ENCODE measurements around the gene CLIC6. TPM values are rescaled to one million over a fixed set of nuclear protein-coding genes. Genes with fewer than 3 reads are reported as not detected.

The CLIC6 gene
- polyA plus RNA-seq, 1 donor (not counting 4 experiments of a cell fraction or from before 2014, with no cell fraction given): not detected

GRCh38 chr21:34722684-34723300, 54.0 kb downstream of the CLIC6 start:
- TF ChIP-seq EZH2 (IDR thresholded peaks at IDR 0.05; ENCODE audit: low read length): no peak
- TF ChIP-seq, protein P1, sequence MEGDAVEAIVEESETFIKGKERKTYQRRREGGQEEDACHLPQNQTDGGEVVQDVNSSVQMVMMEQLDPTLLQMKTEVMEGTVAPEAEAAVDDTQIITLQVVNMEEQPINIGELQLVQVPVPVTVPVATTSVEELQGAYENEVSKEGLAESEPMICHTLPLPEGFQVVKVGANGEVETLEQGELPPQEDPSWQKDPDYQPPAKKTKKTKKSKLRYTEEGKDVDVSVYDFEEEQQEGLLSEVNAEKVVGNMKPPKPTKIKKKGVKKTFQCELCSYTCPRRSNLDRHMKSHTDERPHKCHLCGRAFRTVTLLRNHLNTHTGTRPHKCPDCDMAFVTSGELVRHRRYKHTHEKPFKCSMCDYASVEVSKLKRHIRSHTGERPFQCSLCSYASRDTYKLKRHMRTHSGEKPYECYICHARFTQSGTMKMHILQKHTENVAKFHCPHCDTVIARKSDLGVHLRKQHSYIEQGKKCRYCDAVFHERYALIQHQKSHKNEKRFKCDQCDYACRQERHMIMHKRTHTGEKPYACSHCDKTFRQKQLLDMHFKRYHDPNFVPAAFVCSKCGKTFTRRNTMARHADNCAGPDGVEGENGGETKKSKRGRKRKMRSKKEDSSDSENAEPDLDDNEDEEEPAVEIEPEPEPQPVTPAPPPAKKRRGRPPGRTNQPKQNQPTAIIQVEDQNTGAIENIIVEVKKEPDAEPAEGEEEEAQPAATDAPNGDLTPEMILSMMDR (optimal IDR thresholded peaks at IDR 0.05 in 1 of 3, IDR thresholded peaks at IDR 0.05 in 1 of 3, conservative IDR thresholded peaks at IDR 0.05 in 1 of 3; ENCODE audit: extremely low read depth in 1 of 3, insufficient read depth in 2 of 3, low read length in 3 of 3): peak; percentile 62 to 76 (median 72)
- H4K20me1 ChIP-seq (ENCODE audit: control insufficient read depth, extremely low read depth, insufficient read depth, low read length): no peaks in the 10 kb centered on the region
- H3K36me3 ChIP-seq (ENCODE audit: control insufficient read depth in 2 of 2, extremely low read depth in 1 of 2, insufficient read depth in 2 of 2, low read length in 2 of 2): no peaks in the 10 kb centered on the region
- DNase-seq (ENCODE audit: low read depth, low spot score) (no peak), FAIRE-seq (no peak)
- H3K4me3 ChIP-seq (ENCODE audit: control insufficient read depth in 2 of 3, extremely low read depth in 1 of 3, insufficient read depth in 2 of 3, low read depth in 1 of 3, low read length in 3 of 3): no peak overlapping the region
- H3K9me1 ChIP-seq (ENCODE audit: control insufficient read depth, extremely low read depth, insufficient read depth, low read length): no peaks in the 10 kb centered on the region
- no peak overlapping the region for H3K9ac ChIP-seq (ENCODE audit: control insufficient read depth, extremely low read depth, insufficient read depth, low read length)
- H3K79me2 ChIP-seq (ENCODE audit: control insufficient read depth, insufficient read depth, low read length): no peaks in the 10 kb centered on the region
- no peak overlapping the region for H2AFZ ChIP-seq (ENCODE audit: control insufficient read depth, low read length)
- no peaks in the 10 kb centered on the region for H3K9me3 ChIP-seq (ENCODE audit: control insufficient read depth, low read depth, low read length)
- peaks cover 5% of the 10 kb centered on the region for H3K4me1 ChIP-seq (ENCODE audit: control insufficient read depth, extremely low read depth, insufficient read depth, low read length)
- H3K4me2 ChIP-seq (ENCODE audit: control insufficient read depth, extremely low read depth, insufficient read depth, low read depth, low read length): no peak overlapping the region
- dilution Hi-C loops (cut with MboI; ENCODE audit: extremely low pct_ligation_motif_present, low sequenced_read_pairs): no loop called here
- H3K27ac ChIP-seq (ENCODE audit: control insufficient read depth, insufficient read depth, low read length): no peak overlapping the region
- no peaks in the 10 kb centered on the region for H3K27me3 ChIP-seq (ENCODE audit: control insufficient read depth, extremely low read depth, insufficient read depth, low read length)

DNA sequence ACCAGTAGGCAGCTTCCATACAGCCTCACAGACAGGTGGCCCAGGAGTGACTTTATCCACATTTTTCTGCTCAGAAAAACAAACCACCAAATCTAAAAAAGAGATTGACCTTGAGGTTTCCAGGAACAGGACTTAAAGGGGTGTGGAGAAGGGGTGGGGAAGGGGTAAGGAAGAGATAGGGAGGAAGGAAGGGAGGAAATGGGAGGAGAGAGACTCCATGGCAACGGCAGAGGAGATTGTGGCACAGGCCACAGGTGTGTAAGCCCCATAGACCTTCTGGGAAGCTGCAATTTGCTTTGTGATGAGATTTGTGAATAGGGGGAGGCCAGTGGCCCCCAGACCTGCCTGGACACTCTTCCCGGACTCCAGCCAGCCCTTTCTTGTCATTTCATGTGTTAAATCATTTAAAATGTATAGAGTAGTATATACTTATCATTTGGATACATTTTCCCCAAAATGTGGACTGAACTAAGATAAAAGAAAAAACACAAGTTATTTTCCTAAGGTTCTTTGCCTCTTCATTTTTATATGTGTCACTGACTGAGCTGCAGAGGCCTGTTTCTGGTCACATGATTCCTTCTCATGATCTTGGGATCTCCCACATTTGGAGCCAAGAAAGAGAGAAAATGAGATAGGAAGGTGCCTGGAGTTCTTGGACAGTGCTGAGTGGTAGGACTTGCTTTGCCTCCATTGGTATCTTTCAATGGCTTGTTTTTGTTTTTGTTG, 55.5 kb downstream of the CLIC6 start:
- H2AFZ ChIP-seq (ENCODE audit: control insufficient read depth, low read length): no peak overlapping the region
- no peaks in the 10 kb centered on the region for H3K9me1 ChIP-seq (ENCODE audit: control insufficient read depth, extremely low read depth, insufficient read depth, low read length)
- peaks cover 5% of the 10 kb centered on the region for H3K4me1 ChIP-seq (ENCODE audit: control insufficient read depth, extremely low read depth, insufficient read depth, low read length)
- H3K27ac ChIP-seq (ENCODE audit: control insufficient read depth, insufficient read depth, low read length): no peak overlapping the region
- no peak for FAIRE-seq
- DNase-seq (ENCODE audit: low read depth, low spot score): no peak
- no peaks in the 10 kb centered on the region for H3K36me3 ChIP-seq (ENCODE audit: control insufficient read depth in 2 of 2, extremely low read depth in 1 of 2, insufficient read depth in 2 of 2, low read length in 2 of 2)
- H3K4me2 ChIP-seq (ENCODE audit: control insufficient read depth, extremely low read depth, insufficient read depth, low read depth, low read length): no peak overlapping the region
- H3K9me3 ChIP-seq (ENCODE audit: control insufficient read depth, low read depth, low read length): no peaks in the 10 kb centered on the region
- H3K27me3 ChIP-seq (ENCODE audit: control insufficient read depth, extremely low read depth, insufficient read depth, low read length): no peaks in the 10 kb centered on the region
- no peak overlapping the region for H3K4me3 ChIP-seq (ENCODE audit: control insufficient read depth in 2 of 3, extremely low read depth in 1 of 3, insufficient read depth in 2 of 3, low read depth in 1 of 3, low read length in 3 of 3)
- TF ChIP-seq, protein P1 (optimal IDR thresholded peaks at IDR 0.05 in 1 of 3, IDR thresholded peaks at IDR 0.05 in 1 of 3, conservative IDR thresholded peaks at IDR 0.05 in 1 of 3; ENCODE audit: extremely low read depth in 1 of 3, insufficient read depth in 2 of 3, low read length in 3 of 3): no peak
- TF ChIP-seq EZH2 (IDR thresholded peaks at IDR 0.05; ENCODE audit: low read length): no peak
- H3K9ac ChIP-seq (ENCODE audit: control insufficient read depth, extremely low read depth, insufficient read depth, low read length): no peak overlapping the region
- dilution Hi-C loops (cut with MboI; ENCODE audit: extremely low pct_ligation_motif_present, low sequenced_read_pairs): no loop called here
- no peaks in the 10 kb centered on the region for H4K20me1 ChIP-seq (ENCODE audit: control insufficient read depth, extremely low read depth, insufficient read depth, low read length)
- H3K79me2 ChIP-seq (ENCODE audit: control insufficient read depth, insufficient read depth, low read length): no peaks in the 10 kb centered on the region

Data from keratinocyte (primary cell).